HepG2 (cell line): Measurements from ENCODE around the gene KRABD2.

Experiments
- ATAC-seq: fragments of 200-7000 bp; cut with Tn5 transposase; 3 replicates; pipeline ENCODE4 v1.9.1; 2020; ENCODE audit warnings: mild to moderate bottlenecking, moderate library complexity
- BruUV-seq: library from RNA; stranded (reverse); fragments of 400-500 nt; replicated peaks from 2 replicates; lab custom pipeline; 2021; lab: Mats Ljungman, UMichigan
- CTCF ChIA-PET: fragments of 300-600 bp; formaldehyde crosslinking; extraction: SDS; loops from one replicate; lab custom pipeline; 2021; ENCODE audit warnings: low total read pairs, inconsistent platforms, low intra/inter-chr PET ratio; lab: Yijun Ruan, JAX
- POLR2A ChIA-PET: fragments of 350-600 bp; sonication (Branson Sonifier 250); formaldehyde crosslinking; loops from one replicate; lab custom pipeline; 2020; ENCODE audit warnings: antibody characterized with exemption, inconsistent platforms; lab: Yijun Ruan, JAX
- DNase-seq: peaks from one replicate; pipeline ENCODE4 v3.0.0-alpha.2; 2015; ENCODE audit warnings: low spot score
- FAIRE-seq: peaks from 3 replicates; lab custom pipeline; 2011; peaks lifted over from hg19 to GRCh38; lab: Jason Lieb, UNC
- H2AFZ ChIP-seq: one replicate; pipeline ENCODE4 v1.6.1; 2011; ENCODE audit warnings: low read length, inconsistent platforms
- H3K27ac ChIP-seq: fragments of 300-600 bp; 3 replicates; pipeline ENCODE4 v1.8.0; 2011; ENCODE audit warnings: mixed run types, mild to moderate bottlenecking, mixed read lengths, low read length, inconsistent platforms; ENCODE audit not compliant: insufficient read depth; ENCODE audit errors: extremely low read length
- H3K27me3 ChIP-seq, 2 experiments: fragments of 200-600 bp in 1 of 2; 2 replicates in 1 of 2; 3 replicates in 1 of 2; pipeline versions ENCODE4 v1.6.0 to v1.8.0; 2011; ENCODE audit warnings: low read length in 2 of 2, mild to moderate bottlenecking in 2 of 2, moderate library complexity in 2 of 2, inconsistent platforms in 1 of 2; ENCODE audit not compliant: insufficient read depth in 2 of 2, control insufficient read depth in 1 of 2
- H3K36me3 ChIP-seq, 2 experiments: fragments of 200-600 bp in 1 of 2; replicated peaks in 1 of 2; 2 replicates in 1 of 2; 3 replicates in 1 of 2; pipeline versions ENCODE4 v1.5.1 to v1.8.0; 2011; ENCODE audit warnings: low read length in 2 of 2, inconsistent platforms in 1 of 2; ENCODE audit not compliant: insufficient read depth in 2 of 2, control insufficient read depth in 1 of 2
- H3K4me1 ChIP-seq: 2 replicates; pipeline ENCODE4 v1.5.1; 2012; ENCODE audit warnings: low read length, inconsistent platforms; ENCODE audit not compliant: insufficient read depth
- H3K4me2 ChIP-seq: 2 replicates; pipeline ENCODE4 v1.6.0; 2011; ENCODE audit warnings: low read depth, low read length, inconsistent platforms
- H3K4me3 ChIP-seq, 3 experiments: fragments of 200-600 bp in 1 of 3; sonication (generic), shearing (Covaris generic) in 1 of 3; replicated peaks in 1 of 3; 2 replicates each; pipeline ENCODE4 v1.5.1; 2011 to 2016; ENCODE audit warnings: low read length in 3 of 3, inconsistent platforms in 2 of 3, low read depth in 2 of 3, mild to moderate bottlenecking in 2 of 3, control low read depth in 1 of 3, mixed read lengths in 1 of 3; ENCODE audit not compliant: insufficient read depth in 1 of 3
- H3K79me2 ChIP-seq: one replicate; pipeline ENCODE4 v1.6.1; 2011; ENCODE audit warnings: low read length, inconsistent platforms; ENCODE audit not compliant: insufficient read depth
- H3K9ac ChIP-seq: 2 replicates; pipeline ENCODE4 v1.6.0; 2011; ENCODE audit warnings: mild to moderate bottlenecking, low read depth, low read length, inconsistent platforms; ENCODE audit not compliant: insufficient read depth
- H3K9me3 ChIP-seq: 2 replicates; pipeline ENCODE4 v1.5.1; 2012; ENCODE audit warnings: mild to moderate bottlenecking, low read length
- H4K20me1 ChIP-seq: 2 replicates; pipeline ENCODE4 v1.6.0; 2011; ENCODE audit warnings: inconsistent platforms, mild to moderate bottlenecking, low read length, moderate library complexity; ENCODE audit not compliant: insufficient read depth
- ELF4 ChIP-seq: sonication (generic); formaldehyde crosslinking; IDR thresholded peaks from 2 replicates; pipeline ENCODE4 v1.5.0; 2020; ENCODE audit warnings: missing genetic modification reagents, mild to moderate bottlenecking, moderate library complexity, borderline replicate concordance
- FOSL2 ChIP-seq: sonication (generic); formaldehyde crosslinking; IDR thresholded peaks from 2 replicates; pipeline ENCODE4 v1.4.0; 2020; ENCODE audit warnings: missing genetic modification reagents
- HOXA3 ChIP-seq: sonication (generic); formaldehyde crosslinking; IDR thresholded peaks from 2 replicates; pipeline ENCODE4 v1.5.0; 2020; ENCODE audit warnings: missing genetic modification reagents
- MYC ChIP-seq: sonication (generic); formaldehyde crosslinking; IDR thresholded peaks from 2 replicates; pipeline ENCODE4 v1.9.0; 2021; ENCODE audit warnings: missing genetic modification reagents, borderline replicate concordance
- NR2C2 ChIP-seq: sonication (generic); formaldehyde crosslinking; IDR thresholded peaks from 2 replicates; pipeline ENCODE4 v1.4.0; 2020; ENCODE audit warnings: missing genetic modification reagents, mild to moderate bottlenecking, moderate library complexity, borderline replicate concordance
- NR2F1 ChIP-seq, 2 experiments: fragments of 450-650 bp in 1 of 2; formaldehyde crosslinking in 1 of 2; IDR thresholded peaks; 2 replicates each; pipeline versions ENCODE4 v1.5.0 to v1.6.1; 2016 to 2020; ENCODE audit warnings: mild to moderate bottlenecking in 1 of 2, missing compliant biosample characterization in 1 of 2, missing genetic modification reagents in 1 of 2, moderate library complexity in 1 of 2
- SALL1 ChIP-seq: sonication (generic); formaldehyde crosslinking; IDR thresholded peaks from 2 replicates; pipeline ENCODE4 v1.8.0; 2022; ENCODE audit warnings: mild to moderate bottlenecking, missing genetic modification reagents
- SAP130 ChIP-seq: IDR thresholded peaks from 2 replicates; pipeline ENCODE4 v1.6.1; 2016; ENCODE audit warnings: low read depth
- WIZ ChIP-seq: sonication (generic); formaldehyde crosslinking; IDR thresholded peaks from 2 replicates; pipeline ENCODE4 v1.5.1; 2020; ENCODE audit warnings: mild to moderate bottlenecking, missing genetic modification reagents
- ZFX ChIP-seq: sonication (generic); formaldehyde crosslinking; IDR thresholded peaks from 2 replicates; pipeline ENCODE4 v1.4.0; 2020; ENCODE audit warnings: mild to moderate bottlenecking, low read depth, missing genetic modification reagents, moderate library complexity
- ZNF629 ChIP-seq: sonication (generic); formaldehyde crosslinking; conservative IDR thresholded peaks from 2 replicates; pipeline ENCODE4 v1.5.0; 2020; ENCODE audit warnings: missing genetic modification reagents
- ZSCAN21 ChIP-seq: sonication (generic); formaldehyde crosslinking; IDR thresholded peaks from 2 replicates; pipeline ENCODE4 v1.8.0; 2022; ENCODE audit warnings: mild to moderate bottlenecking, missing genetic modification reagents, moderate library complexity, borderline replicate concordance
- ZSCAN31 ChIP-seq: sonication (generic); formaldehyde crosslinking; IDR thresholded peaks from 2 replicates; pipeline ENCODE4 v1.5.0; 2020; ENCODE audit warnings: low read depth, mild to moderate bottlenecking, missing genetic modification reagents
- ZZZ3 ChIP-seq: sonication (generic); formaldehyde crosslinking; IDR thresholded peaks from 2 replicates; pipeline ENCODE4 v1.4.0; 2020; ENCODE audit warnings: missing genetic modification reagents, mild to moderate bottlenecking, borderline replicate concordance
- WGBS: methylation state at CpG from one replicate; pipeline ENCODE4 v1.1.6; 2017; ENCODE audit warnings: low lambda C conversion rate; 5-methylcytosine and 5-hydroxymethylcytosine counted together
- in situ Hi-C: cut with HindIII; loops from 2 replicates; pipeline ENCODE4 v1.10.0; 2017; ENCODE audit warnings: low pct_unique_long_range_greater_than_20kb; ENCODE audit not compliant: extremely low pct_ligation_motif_present
- intact Hi-C: fragments of 100-400 bp; cut with micrococcal nuclease; formaldehyde crosslinking; loops from one replicate; pipeline ENCODE4 v1.10.0; 2022; ENCODE audit not compliant: unreplicated experiment
- TF ChIP-seq, protein P1 (sequence below): sonication (generic); formaldehyde crosslinking; IDR thresholded peaks from 2 replicates; pipeline ENCODE4 v1.9.0; 2022; ENCODE audit warnings: missing genetic modification reagents, mild to moderate bottlenecking, borderline replicate concordance
- TF ChIP-seq, protein P2 (sequence below): IDR thresholded peaks from 2 replicates; pipeline ENCODE4 v1.6.1; 2012; ENCODE audit warnings: inconsistent platforms
- TF ChIP-seq, protein P3 (sequence below): sonication (generic); formaldehyde crosslinking; IDR thresholded peaks from 2 replicates; pipeline ENCODE4 v1.5.1; 2020; ENCODE audit warnings: mild to moderate bottlenecking, missing genetic modification reagents, moderate library complexity

KRABD2 gene

DNA sequence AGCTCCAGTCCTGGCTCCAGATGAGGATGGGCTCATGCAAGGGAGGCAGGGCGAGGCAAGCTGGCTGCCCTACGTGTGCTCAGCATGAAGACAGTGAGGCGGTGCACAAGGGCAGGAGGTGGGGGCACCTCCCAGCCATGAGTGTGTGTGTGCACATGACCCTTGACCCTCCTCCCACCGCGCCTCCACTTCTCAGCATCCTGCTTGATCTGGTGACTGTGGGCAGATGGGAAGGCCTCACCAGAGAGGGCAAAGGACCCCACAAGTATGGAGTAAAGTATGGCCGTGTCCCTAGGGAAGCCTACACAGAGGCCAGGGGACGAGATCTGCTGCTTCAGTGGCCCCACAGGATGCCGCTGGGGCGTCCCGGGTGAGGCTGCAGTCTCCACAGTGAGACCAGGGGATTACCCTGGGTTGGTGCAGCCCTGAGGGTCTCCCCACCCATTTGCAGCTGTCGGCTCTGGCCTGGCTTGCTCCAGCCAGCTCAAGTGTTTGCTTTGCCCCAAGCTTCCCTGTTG lies 29.1 kb upstream of the KRABD2 start:
- intact Hi-C loops: no loop called here
- no peaks in the 10 kb centered on the region for H3K36me3 ChIP-seq
- ChIA-PET POLR2A (interaction anchor here (3.2 kb wide), 1 partner anchor 30 kb away, joined by 16 read pairs; the partner anchor contains the start of gene NDEL1), CTCF (no interaction called here)
- no peak overlapping the region for H3K27ac ChIP-seq
- H3K9me3 ChIP-seq: no peaks in the 10 kb centered on the region
- no peak for DNase-seq
- H3K79me2 ChIP-seq: no peaks in the 10 kb centered on the region
- ATAC-seq: peak; percentile 59
- peak overlapping the region; percentile 49 for H2AFZ ChIP-seq
- in situ Hi-C loops: loop anchor here (10.0 kb wide), 1 partner anchor 339 kb away; the partner anchor contains the start of gene CCDC42
- H3K4me1 ChIP-seq: peaks cover 49% of the 10 kb centered on the region
- no peak for FAIRE-seq
- 27% methylated on average over 3 of the region's 11 CpGs for WGBS
- H4K20me1 ChIP-seq: no peaks in the 10 kb centered on the region
- no TSS peak for BruUV-seq
- H3K4me3 ChIP-seq: peak overlapping the region in 2 of 3 experiments; percentile 24 to 62; a peak in 5 of 6 replicates
- peak overlapping the region; percentile 57 for H3K9ac ChIP-seq
- H3K4me2 ChIP-seq: peak overlapping the region; percentile 69
- no peaks in the 10 kb centered on the region for H3K27me3 ChIP-seq
- TF ChIP-seq NR2C2 (CRISPR knock-in tag) (peak; percentile 86), ZNF629 (CRISPR knock-in tag) (0 out of 2 replicates have a peak, but pooled peaks have one; percentile 24), NR2F1 (CRISPR knock-in tag; IDR thresholded peaks at IDR 0.05) (0 out of 4 replicates have a peak, but pooled peaks of 1 of the 2 experiments have one; percentile 21), ZZZ3 (0 out of 2 replicates have a peak, but pooled peaks have one; percentile 18), MYC (CRISPR knock-in tag) (peak; percentile 62; the same call in 1 of the 2 replicates), ELF4 (CRISPR knock-in tag) (no peak), SAP130 (peak; percentile 20; the same call in 1 of the 2 replicates), ZSCAN31 (CRISPR knock-in tag) (0 out of 2 replicates have a peak, but pooled peaks have one; percentile 41), HOXA3 (CRISPR knock-in tag) (0 out of 2 replicates have a peak, but pooled peaks have one; percentile 17), WIZ (CRISPR knock-in tag) (no peak), SALL1 (CRISPR knock-in tag) (peak; percentile 56; the same call in 1 of the 2 replicates), ZFX (CRISPR knock-in tag) (peak; percentile 71), ZSCAN21 (CRISPR knock-in tag) (peak; percentile 54; the same call in 1 of the 2 replicates), FOSL2 (peak; percentile 26; the same call in 1 of the 2 replicates)
- TF ChIP-seq, protein P1, sequence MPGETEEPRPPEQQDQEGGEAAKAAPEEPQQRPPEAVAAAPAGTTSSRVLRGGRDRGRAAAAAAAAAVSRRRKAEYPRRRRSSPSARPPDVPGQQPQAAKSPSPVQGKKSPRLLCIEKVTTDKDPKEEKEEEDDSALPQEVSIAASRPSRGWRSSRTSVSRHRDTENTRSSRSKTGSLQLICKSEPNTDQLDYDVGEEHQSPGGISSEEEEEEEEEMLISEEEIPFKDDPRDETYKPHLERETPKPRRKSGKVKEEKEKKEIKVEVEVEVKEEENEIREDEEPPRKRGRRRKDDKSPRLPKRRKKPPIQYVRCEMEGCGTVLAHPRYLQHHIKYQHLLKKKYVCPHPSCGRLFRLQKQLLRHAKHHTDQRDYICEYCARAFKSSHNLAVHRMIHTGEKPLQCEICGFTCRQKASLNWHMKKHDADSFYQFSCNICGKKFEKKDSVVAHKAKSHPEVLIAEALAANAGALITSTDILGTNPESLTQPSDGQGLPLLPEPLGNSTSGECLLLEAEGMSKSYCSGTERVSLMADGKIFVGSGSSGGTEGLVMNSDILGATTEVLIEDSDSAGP (CRISPR knock-in tag): peak; percentile 53; the same call in 1 of the 2 replicates
- TF ChIP-seq, protein P2, sequence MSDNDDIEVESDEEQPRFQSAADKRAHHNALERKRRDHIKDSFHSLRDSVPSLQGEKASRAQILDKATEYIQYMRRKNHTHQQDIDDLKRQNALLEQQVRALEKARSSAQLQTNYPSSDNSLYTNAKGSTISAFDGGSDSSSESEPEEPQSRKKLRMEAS: peak; percentile 51; the same call in 1 of the 2 replicates
- TF ChIP-seq, protein P3, sequence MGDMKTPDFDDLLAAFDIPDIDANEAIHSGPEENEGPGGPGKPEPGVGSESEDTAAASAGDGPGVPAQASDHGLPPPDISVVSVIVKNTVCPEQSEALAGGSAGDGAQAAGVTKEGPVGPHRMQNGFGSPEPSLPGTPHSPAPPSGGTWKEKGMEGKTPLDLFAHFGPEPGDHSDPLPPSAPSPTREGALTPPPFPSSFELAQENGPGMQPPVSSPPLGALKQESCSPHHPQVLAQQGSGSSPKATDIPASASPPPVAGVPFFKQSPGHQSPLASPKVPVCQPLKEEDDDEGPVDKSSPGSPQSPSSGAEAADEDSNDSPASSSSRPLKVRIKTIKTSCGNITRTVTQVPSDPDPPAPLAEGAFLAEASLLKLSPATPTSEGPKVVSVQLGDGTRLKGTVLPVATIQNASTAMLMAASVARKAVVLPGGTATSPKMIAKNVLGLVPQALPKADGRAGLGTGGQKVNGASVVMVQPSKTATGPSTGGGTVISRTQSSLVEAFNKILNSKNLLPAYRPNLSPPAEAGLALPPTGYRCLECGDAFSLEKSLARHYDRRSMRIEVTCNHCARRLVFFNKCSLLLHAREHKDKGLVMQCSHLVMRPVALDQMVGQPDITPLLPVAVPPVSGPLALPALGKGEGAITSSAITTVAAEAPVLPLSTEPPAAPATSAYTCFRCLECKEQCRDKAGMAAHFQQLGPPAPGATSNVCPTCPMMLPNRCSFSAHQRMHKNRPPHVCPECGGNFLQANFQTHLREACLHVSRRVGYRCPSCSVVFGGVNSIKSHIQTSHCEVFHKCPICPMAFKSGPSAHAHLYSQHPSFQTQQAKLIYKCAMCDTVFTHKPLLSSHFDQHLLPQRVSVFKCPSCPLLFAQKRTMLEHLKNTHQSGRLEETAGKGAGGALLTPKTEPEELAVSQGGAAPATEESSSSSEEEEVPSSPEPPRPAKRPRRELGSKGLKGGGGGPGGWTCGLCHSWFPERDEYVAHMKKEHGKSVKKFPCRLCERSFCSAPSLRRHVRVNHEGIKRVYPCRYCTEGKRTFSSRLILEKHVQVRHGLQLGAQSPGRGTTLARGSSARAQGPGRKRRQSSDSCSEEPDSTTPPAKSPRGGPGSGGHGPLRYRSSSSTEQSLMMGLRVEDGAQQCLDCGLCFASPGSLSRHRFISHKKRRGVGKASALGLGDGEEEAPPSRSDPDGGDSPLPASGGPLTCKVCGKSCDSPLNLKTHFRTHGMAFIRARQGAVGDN (CRISPR knock-in tag): peak; percentile 74
